HUES6 (cell line): Measurements from ENCODE around the gene ZNF503.
"Not testable (repeated sequence)": the region's sequence is repeated elsewhere in the genome, so short reads cannot be mapped to it uniquely, and the experiment has no call there.

Experiments used
- H3K27ac ChIP-seq: 2 replicates; pipeline ENCODE4 v1.7.0; 2013; ENCODE audit warnings: low read depth, mild to moderate bottlenecking, low read length, inconsistent platforms
- H3K27me3 ChIP-seq: 2 replicates; pipeline ENCODE4 v1.6.1; 2013; ENCODE audit warnings: low read length; ENCODE audit not compliant: control insufficient read depth, insufficient read depth
- H3K36me3 ChIP-seq: 2 replicates; pipeline ENCODE4 v1.6.1; 2013; ENCODE audit warnings: low read length; ENCODE audit not compliant: control insufficient read depth, insufficient read depth
- H3K4me1 ChIP-seq: 2 replicates; pipeline ENCODE4 v1.6.1; 2013; ENCODE audit warnings: low read length; ENCODE audit not compliant: control insufficient read depth, insufficient read depth
- H3K4me3 ChIP-seq: 2 replicates; pipeline ENCODE4 v1.5.1; 2013; ENCODE audit warnings: low read depth, low read length
- H3K9ac ChIP-seq: one replicate; pipeline ENCODE4 v1.6.1; 2013; ENCODE audit warnings: mild to moderate bottlenecking, low read length
- H3K9me3 ChIP-seq: 2 replicates; pipeline ENCODE4 v1.6.1; 2013; ENCODE audit warnings: low read depth, low read length; ENCODE audit not compliant: control insufficient read depth, insufficient read depth

The ZNF503 gene

DNA sequence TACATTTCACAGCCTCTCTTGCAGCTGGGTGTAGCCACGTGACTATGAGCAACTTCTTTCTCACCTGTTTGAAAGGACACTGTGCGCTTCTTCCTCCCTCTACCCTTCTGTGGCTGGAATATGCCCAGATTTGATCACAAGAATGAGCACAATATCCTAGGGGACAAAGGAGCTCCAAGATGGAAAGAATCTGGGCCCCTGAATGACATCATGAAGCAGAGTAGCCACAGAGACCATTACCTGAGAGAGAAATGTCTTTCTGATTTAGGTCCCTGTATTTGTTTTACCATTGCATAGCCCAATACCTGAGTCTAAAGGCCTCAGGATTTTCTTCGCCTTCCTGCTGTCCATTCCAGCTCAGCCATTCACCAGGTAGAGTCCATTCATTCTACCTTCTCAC, 15.4 kb downstream of the ZNF503 start:
- 0 out of 2 replicates have a peak, but pooled peaks cover 2% of the 10 kb centered on the region for H3K9me3 ChIP-seq
- no peak overlapping the region for H3K4me3 ChIP-seq
- H3K27me3 ChIP-seq, result peaks cover 53% of the 10 kb centered on the region
- H3K9ac ChIP-seq, result no peak overlapping the region
- no peaks in the 10 kb centered on the region for H3K4me1 ChIP-seq
- H3K27ac ChIP-seq, result no peak overlapping the region
- H3K36me3 ChIP-seq, result no peaks in the 10 kb centered on the region

DNA sequence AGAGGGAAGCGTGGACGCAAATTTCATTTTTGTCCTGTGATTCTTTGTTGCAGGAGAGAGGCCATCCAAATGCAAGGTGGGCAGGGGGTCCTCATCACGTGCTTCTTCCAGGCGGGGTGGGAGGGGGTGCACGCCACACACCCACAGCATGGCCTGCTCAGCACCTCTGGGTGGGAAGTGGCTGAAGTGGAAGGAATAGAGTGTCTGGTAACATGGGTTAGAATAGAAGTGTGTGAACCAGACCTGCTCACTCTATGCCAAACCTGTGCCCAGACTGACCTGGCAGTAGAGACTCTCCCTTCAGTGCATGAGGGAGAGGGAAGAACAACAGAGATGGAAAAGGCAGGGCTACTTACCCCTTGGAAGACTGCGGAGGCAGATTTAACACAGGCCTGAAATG, 21.7 kb downstream of the ZNF503 start:
- Histone ChIP-seq H3K9me3 (no peaks in the 10 kb centered on the region), H3K27ac (no peak overlapping the region), H3K4me3 (no peak overlapping the region), H3K36me3 (no peaks in the 10 kb centered on the region), H3K27me3 (peaks cover 11% of the 10 kb centered on the region; the same call in 1 of the 2 replicates), H3K9ac (no peak overlapping the region), H3K4me1 (peaks cover 5% of the 10 kb centered on the region; the same call in 1 of the 2 replicates)

DNA sequence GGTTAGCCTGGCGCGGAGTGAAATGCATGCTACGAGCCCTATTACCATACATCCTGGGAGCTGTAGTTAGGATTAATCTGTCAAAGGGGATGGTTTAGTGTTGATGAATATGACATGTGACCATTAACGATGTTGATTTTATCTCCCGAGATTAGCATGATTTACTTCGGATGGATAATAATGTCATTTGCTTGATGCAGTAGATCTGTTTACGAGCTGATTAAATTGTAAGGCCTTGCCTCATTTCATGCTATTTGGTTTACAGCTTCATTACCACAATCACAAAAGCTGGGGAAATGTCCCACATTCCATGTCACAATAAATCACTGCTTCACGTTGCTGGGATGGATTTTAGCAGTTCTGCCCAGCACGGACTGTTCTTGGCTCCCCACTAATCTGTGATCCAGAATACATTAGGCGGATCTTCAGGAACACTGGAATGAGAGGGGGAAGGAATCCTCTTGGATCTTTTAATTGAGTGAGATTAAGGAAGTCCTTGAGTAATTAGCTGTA, 22.3 kb downstream of the ZNF503 start:
- Histone ChIP-seq H3K4me3 (no peak overlapping the region), H3K9me3 (no peaks in the 10 kb centered on the region), H3K27me3 (peaks cover 9% of the 10 kb centered on the region; the same call in 1 of the 2 replicates), H3K36me3 (no peaks in the 10 kb centered on the region), H3K9ac (no peak overlapping the region), H3K27ac (no peak overlapping the region), H3K4me1 (peaks cover 5% of the 10 kb centered on the region; the same call in 1 of the 2 replicates)

DNA sequence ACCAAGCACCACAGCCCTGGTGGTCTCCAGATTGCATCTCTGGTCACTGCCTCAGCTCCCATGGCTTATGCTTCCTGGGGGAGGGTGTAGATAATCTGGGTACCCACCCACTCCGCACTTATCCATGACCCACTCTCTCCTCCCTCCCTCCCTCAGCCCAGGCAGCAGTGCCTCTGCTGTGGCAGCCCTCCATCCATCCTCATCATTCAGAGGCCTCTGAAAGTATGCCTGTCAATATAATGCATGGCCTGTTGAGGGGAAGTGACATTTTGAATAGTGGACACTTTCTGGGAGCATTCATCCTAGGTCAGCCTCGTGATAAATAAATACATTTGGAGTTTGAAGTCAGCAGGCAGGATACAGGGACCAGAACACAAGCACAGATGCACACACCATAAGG, 23.2 kb downstream of the ZNF503 start:
- peaks cover 5% of the 10 kb centered on the region; the same call in 1 of the 2 replicates for H3K27me3 ChIP-seq
- no peak overlapping the region for H3K4me3 ChIP-seq
- H3K9me3 ChIP-seq, result no peaks in the 10 kb centered on the region
- H3K27ac ChIP-seq, result no peak overlapping the region
- no peaks in the 10 kb centered on the region for H3K36me3 ChIP-seq
- H3K9ac ChIP-seq, result no peak overlapping the region
- H3K4me1 ChIP-seq, result peaks cover 5% of the 10 kb centered on the region; the same call in 1 of the 2 replicates

DNA sequence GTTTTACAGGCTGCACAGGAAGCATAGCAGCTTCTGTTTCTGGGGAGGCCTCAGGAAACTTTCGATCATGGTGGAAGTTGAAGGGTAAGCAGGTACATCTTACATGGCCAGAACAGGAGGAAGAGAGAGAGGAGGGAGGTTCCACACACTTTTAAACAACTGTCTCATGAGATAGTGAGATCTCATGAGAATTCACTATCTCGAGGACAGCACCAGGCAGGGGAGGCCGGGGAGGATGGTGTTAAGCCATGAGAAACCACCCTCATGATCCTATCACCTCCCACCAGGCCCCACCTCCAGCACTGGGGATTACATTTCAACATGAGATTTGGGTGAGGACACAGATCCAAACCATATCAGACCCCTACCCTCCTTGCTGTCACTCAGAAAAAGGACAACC, 23.7 kb downstream of the ZNF503 start:
- H3K9me3 ChIP-seq, result no peaks in the 10 kb centered on the region
- H3K27ac ChIP-seq, result no peak overlapping the region
- H3K27me3 ChIP-seq, result peaks cover 7% of the 10 kb centered on the region; the same call in 1 of the 2 replicates
- no peak overlapping the region for H3K4me3 ChIP-seq
- H3K4me1 ChIP-seq, result peaks cover 5% of the 10 kb centered on the region; the same call in 1 of the 2 replicates
- no peaks in the 10 kb centered on the region for H3K36me3 ChIP-seq
- no peak overlapping the region for H3K9ac ChIP-seq

DNA sequence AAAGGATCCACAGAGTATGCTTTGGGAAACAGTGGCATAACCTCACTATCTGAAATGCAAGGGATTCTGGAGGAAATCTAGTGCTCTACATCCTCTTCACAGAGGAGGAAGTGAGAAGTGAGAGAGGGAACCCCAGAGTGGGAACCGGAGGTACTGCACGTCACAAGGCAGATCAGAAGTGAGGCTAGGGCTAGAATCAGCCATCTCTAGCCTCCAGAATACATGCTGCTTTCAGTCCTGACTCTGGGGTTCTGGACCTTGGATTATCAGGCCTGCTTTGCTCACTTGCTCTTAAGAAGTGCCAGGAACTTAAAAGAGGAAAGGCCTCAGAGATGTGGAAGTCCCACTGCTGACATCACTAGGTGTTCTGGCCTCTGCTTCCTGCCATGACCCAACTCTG, 25.7 kb downstream of the ZNF503 start:
- no peaks in the 10 kb centered on the region for H3K9me3 ChIP-seq
- H3K36me3 ChIP-seq, result no peaks in the 10 kb centered on the region
- no peak overlapping the region for H3K9ac ChIP-seq
- H3K4me3 ChIP-seq, result no peak overlapping the region
- H3K27ac ChIP-seq, result no peak overlapping the region
- H3K4me1 ChIP-seq, result peaks cover 5% of the 10 kb centered on the region; the same call in 1 of the 2 replicates
- peaks cover 12% of the 10 kb centered on the region; the same call in 1 of the 2 replicates for H3K27me3 ChIP-seq

DNA sequence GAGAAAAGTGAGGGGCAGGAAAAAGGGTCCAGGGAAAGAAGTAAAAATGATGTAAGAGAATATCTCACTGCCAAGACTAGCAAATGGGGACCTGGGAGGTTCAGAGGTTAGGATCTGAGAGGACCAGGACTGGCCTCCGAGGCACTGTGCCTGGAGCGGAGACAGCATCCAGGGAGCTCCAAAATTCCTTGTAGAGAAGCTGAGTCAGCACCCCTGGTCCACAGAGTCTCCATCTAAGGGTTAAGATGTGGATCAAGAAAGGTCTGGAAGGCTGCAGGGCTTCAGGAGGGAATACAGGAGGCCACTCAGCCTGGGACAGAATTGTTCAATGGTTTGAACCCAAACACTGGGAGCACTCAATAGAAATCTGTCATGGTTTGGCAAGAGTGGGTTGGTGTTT, 30.6 kb downstream of the ZNF503 start:
- Histone ChIP-seq H3K4me3 (no peak overlapping the region), H3K9ac (no peak overlapping the region), H3K27ac (no peak overlapping the region), H3K27me3 (peaks cover 12% of the 10 kb centered on the region; the same call in 1 of the 2 replicates), H3K4me1 (no peaks in the 10 kb centered on the region), H3K9me3 (no peaks in the 10 kb centered on the region), H3K36me3 (no peaks in the 10 kb centered on the region)

DNA sequence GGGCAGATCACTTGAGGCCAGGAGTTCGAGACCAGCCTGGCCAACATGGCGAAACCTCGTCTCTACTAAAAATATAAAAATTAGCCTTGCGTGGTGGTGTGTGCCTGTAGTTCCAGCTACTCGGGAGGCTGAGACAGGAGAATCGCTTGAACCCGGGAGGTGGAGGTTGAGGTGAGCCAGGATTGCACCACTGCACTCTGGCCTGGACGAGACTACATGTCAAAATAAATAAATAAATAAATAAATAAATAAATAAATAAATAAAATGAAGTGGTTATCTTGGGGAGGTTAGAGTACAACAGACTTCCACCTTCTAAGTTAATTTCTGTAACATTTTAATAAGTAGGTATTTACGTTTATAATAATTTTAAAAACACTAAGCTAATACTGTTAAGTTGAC, 31.7 kb downstream of the ZNF503 start:
- H3K27me3 ChIP-seq, result peaks cover 12% of the 10 kb centered on the region; the same call in 1 of the 2 replicates
- not testable (repeated sequence) for H3K9me3 ChIP-seq, H3K27ac ChIP-seq, H3K4me3 ChIP-seq, H3K9ac ChIP-seq, H3K4me1 ChIP-seq, H3K36me3 ChIP-seq

DNA sequence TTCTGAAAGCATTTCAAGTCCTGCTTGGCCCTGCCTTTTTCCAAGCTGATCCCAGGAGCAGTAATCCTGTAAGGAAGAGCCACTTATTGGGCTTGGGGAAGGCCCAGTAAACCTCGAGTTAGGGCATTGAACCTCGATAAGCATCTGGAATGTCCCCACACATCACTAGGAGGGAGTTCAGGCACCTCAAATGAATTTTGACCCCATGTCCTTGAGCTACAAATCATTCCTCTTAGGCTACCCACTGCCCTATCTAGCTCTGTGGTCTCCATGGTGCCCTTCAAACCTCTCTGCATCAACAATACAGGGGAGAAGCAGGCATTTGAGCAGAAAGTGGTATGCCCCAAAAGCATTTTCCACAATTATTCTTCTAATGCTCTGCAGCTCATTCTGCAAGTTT, 33.7 kb downstream of the ZNF503 start:
- Histone ChIP-seq H3K4me3 (no peak overlapping the region), H3K9me3 (no peaks in the 10 kb centered on the region), H3K9ac (no peak overlapping the region), H3K4me1 (no peaks in the 10 kb centered on the region), H3K27ac (no peak overlapping the region), H3K36me3 (no peaks in the 10 kb centered on the region), H3K27me3 (peaks cover 9% of the 10 kb centered on the region; the same call in 1 of the 2 replicates)

DNA sequence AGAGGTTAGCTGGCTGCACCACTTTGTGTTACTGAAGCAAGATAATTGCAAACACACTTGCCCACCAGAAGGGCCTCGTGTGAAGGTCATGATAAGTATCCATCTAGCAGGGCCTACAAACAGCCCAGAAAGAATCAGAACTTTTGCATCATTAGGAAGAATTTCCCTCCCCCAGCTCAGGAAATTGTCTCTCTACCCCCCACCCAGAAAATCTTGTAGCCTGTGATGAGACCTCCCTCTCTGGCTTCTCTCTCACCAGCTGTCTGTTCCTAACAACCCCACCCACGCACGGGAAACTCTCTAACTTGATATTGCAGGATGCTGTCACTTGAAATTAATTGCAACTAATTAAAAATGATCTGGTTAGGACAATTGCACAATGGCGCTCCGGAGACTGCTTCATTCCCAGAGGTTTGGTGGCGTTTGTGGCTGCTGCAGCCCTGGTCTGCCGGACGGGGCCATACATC, 34.5 kb downstream of the ZNF503 start:
- Histone ChIP-seq H3K4me1 (no peaks in the 10 kb centered on the region), H3K36me3 (no peaks in the 10 kb centered on the region), H3K27me3 (peaks cover 5% of the 10 kb centered on the region; the same call in 1 of the 2 replicates), H3K4me3 (no peak overlapping the region), H3K27ac (no peak overlapping the region), H3K9ac (no peak overlapping the region), H3K9me3 (no peaks in the 10 kb centered on the region)

DNA sequence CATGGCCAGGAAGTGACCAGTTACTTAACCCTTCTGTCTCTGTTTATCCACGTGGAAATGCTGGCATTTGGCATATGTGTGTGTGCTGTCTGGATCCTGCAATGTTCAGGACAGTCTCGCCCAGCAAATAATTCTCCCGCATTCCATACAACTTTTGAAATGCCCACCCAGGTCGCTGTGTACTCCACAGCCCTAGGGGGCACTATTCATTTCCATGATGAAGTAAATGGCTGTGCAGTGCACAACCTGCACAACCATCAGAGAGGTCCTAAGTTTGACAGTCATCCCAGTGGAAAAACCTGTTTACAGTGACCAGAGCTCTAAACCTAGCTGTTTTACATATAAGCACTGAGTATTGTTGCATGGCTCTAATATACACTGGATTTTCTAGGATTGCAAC, 38.1 kb downstream of the ZNF503 start:
- Histone ChIP-seq H3K36me3 (no peaks in the 10 kb centered on the region), H3K9me3 (no peaks in the 10 kb centered on the region), H3K4me3 (no peak overlapping the region), H3K4me1 (no peaks in the 10 kb centered on the region), H3K9ac (no peak overlapping the region), H3K27me3 (no peaks in the 10 kb centered on the region; the same call in 1 of the 2 replicates), H3K27ac (no peak overlapping the region)
